ENCODE results near the gene SLBP.

SLBP gene

GRCh38 chr4:1727117-1728031 lies 15.3 kb upstream of the SLBP start:
- no peak for DNase-seq
- TF ChIP-seq GATA1 (IDR thresholded peaks at IDR 0.05; ENCODE audit: low read depth, low read length): no peak
- peak; percentile 24 for TF ChIP-seq POLR2A (IDR thresholded peaks at IDR 0.05; ENCODE audit: low read length)

GRCh38 chr4:1726146-1726934 lies 14.2 kb upstream of the SLBP start:
- DNase-seq: peak; percentile 87 to 93
- TF ChIP-seq POLR2A (IDR thresholded peaks at IDR 0.05; ENCODE audit: low read length) (no peak), GATA1 (IDR thresholded peaks at IDR 0.05; ENCODE audit: low read depth, low read length) (no peak)

DNA sequence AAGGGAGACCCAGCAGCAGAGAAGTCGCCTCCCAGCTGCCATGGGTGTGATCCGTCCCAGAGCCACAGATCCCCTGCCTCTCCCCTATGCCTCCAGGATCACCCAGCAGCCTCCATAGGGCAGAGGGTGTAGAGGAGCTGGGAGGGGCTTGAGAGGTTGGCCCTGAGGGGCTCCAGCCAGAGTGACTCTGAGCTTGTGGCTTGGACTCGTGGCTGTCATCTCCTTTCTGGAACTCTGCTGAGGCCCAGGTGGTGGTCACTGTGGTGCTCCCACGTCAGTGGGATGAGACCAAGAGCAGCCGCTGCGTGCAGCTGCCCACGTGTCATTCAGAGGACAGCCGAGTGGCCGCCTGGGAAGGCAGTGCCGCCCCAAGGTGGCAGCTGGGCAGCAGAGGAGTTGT lies 13.4 kb upstream of the SLBP start:
- DNase-seq: no peak

GRCh38 chr4:1723131-1723801 lies 11.1 kb upstream of the SLBP start:
- no peak for DNase-seq
- TF ChIP-seq POLR2A (IDR thresholded peaks at IDR 0.05; ENCODE audit: low read length): no peak
- no peak for TF ChIP-seq GATA1 (IDR thresholded peaks at IDR 0.05; ENCODE audit: low read depth, low read length)

More for the DNA sequence above, 13.4 kb upstream of the SLBP start:
- TF ChIP-seq POLR2A (IDR thresholded peaks at IDR 0.05; ENCODE audit: low read length) (no peak), GATA1 (IDR thresholded peaks at IDR 0.05; ENCODE audit: low read depth, low read length) (no peak)

GRCh38 chr4:1722551-1723118 lies 10.5 kb upstream of the SLBP start:
- DNase-seq: no peak
- TF ChIP-seq GATA1 (IDR thresholded peaks at IDR 0.05; ENCODE audit: low read depth, low read length) (no peak), POLR2A (IDR thresholded peaks at IDR 0.05; ENCODE audit: low read length) (no peak)

DNA sequence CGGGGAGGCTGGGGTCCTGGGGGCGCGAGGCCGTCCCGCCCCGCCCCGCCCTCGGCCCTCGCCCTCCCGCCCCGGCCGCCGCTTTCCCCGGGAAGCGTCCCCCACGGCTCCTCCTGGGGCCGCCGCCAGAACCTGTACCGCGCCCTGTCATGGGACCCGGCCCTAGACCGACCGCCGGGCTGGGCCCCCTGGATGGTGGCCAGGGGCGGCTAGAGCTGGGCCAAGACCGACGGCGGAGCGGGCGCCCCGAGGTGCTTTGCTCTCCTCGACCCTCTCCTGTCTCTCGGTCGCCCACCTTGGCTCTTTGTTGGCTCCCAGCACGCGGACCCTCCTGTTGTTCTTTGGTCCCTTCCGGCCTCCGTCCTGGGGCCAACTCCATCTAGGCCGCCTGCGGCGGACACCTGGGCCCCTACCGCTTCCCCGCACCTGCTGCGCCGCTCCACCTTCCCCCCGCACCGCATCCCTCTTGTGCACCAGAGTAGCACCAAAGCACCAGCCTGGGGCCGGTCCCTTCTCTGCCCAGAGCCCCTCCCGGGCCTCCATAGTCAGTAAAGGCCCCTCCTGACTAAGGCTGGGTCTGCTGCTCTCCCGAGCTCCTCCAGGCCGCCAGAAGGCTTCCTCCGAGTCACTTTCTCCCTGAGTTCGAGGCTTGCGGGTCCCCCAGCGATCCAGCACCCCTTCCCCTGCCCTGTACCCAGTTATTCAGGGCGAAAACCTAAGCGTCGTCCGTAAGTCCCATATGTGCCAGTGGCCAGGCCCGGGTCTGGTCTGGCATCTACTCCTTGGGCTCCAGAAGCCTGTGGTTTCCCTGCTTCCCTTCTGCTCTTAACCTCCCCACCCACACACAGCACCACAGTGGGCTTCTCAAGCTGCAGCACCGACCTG lies 9.8 kb upstream of the SLBP start:
- no peak for TF ChIP-seq POLR2A (IDR thresholded peaks at IDR 0.05; ENCODE audit: low read length)
- DNase-seq: peak; percentile 73 to 81

DNA sequence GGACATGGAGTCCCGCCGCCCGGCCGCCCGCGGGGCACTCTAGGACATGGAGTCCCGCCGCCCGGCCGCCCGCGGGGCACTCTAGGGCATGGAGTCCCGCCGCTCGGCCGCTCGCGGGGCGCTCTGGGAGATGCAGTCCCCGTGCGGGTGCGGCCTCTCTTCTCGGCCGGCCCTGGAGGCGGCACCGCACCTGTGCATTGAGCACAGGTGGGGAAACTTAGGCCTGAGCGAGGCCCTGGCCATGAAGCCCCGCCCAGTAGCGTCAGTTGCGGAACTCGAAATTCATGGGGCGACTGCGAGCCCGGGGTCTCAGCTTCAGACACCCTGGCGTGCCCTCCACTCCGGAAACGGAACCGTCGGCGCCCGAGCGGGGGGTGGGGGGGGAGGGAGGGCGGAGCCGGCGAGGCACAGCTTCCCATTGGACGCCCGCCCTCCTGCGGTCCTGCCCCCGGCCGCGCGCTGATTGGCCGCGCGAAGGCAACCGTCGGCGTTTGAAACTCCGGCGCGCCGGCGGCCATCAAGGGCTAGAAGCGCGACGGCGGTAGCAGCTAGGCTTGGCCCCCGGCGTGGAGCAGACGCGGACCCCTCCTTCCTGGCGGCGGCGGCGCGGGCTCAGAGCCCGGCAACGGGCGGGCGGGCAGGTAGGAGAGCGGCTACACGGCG lies 9.0 kb upstream of the SLBP start, which contains the start of the genes TACC3 and TMEM129:
Gene TACC3 (plus strand): TSS at position 519 of the 663 bp plus-strand sequence. CDS start 1,901 bp downstream, outside the sequence.
Gene TMEM129 (minus strand): TSS at position 321 of the 663 bp plus-strand sequence. CDS start 486 bp downstream, outside the sequence.
- TF ChIP-seq GATA1 (IDR thresholded peaks at IDR 0.05; ENCODE audit: low read depth, low read length): no peak
- TF ChIP-seq POLR2A (IDR thresholded peaks at IDR 0.05; ENCODE audit: low read length): peak; percentile 37
- DNase-seq: peak; percentile 93 to 96

GRCh38 chr4:1720163-1720983 lies 8.3 kb upstream of the SLBP start:
- TF ChIP-seq POLR2A (IDR thresholded peaks at IDR 0.05; ENCODE audit: low read length) (peak; percentile 40), GATA1 (IDR thresholded peaks at IDR 0.05; ENCODE audit: low read depth, low read length) (no peak)
- peak; percentile 77 for DNase-seq

GRCh38 chr4:1718095-1718850 lies 6.2 kb upstream of the SLBP start:
- no peak for DNase-seq
- no peak for TF ChIP-seq POLR2A (IDR thresholded peaks at IDR 0.05; ENCODE audit: low read length)
- no peak for TF ChIP-seq GATA1 (IDR thresholded peaks at IDR 0.05; ENCODE audit: low read depth, low read length)
